ENCODE results near the gene CCDC186.
"Not testable (repeated sequence)": the region's sequence is repeated elsewhere in the genome, so short reads cannot be mapped to it uniquely, and the experiment has no call there.

Gene CCDC186

DNA sequence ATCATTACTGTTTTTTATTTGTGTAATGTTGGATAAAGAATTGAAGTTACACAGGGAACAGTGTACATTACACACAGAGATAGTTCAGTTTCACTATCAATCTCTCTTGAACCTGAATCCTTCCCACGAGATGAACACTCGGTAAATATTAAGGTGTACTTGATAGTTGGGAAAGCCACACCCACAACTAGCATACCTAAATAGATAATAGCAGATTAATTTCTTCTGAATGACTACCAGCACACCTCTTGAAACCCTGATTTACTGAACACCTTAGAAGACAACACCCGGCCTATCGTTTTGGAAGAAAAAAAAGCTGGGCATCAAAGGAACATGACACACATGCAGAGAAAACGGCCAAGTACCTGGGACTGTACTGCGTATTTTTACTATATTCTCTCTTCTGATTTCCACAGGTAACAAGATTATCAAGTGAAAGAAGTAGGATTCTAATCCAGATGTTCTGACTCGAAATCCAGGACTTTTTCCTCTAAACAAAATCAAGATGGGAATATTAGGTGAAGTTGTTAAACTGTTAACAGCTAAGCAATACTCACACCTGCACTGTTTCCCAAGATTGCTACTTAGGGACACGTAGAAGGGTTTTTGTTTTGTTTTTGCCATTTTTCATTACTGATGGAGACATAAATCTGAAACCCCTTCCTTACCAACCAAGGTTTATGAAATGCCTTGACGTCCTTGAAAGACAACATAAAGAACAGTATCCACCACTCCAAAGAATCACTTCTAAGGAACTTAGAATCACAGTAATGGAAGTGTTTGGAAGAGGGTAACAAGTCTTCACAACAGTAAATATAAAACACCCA lies 1.0 kb downstream of the CCDC186 start:
- DNase-seq: no peak

DNA sequence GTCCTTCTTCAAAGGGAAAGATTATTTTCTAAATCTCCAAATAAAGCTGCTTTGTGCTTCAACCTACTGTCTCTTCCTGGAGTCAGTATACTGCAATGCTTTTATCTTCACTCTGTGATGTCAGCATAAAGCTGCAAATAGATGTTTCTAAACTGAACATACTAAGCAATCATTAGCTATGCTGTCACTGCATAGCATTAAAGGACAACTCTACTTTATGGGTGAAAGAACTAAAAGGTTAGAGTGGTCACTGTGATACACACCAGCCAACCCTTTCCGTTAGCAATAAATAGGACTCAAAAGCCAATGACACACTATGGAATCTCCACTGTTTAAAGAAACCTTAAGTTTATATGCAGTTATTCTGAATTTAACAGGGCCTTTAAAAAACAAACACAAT lies 1.8 kb downstream of the CCDC186 start:
- no peak for DNase-seq

DNA sequence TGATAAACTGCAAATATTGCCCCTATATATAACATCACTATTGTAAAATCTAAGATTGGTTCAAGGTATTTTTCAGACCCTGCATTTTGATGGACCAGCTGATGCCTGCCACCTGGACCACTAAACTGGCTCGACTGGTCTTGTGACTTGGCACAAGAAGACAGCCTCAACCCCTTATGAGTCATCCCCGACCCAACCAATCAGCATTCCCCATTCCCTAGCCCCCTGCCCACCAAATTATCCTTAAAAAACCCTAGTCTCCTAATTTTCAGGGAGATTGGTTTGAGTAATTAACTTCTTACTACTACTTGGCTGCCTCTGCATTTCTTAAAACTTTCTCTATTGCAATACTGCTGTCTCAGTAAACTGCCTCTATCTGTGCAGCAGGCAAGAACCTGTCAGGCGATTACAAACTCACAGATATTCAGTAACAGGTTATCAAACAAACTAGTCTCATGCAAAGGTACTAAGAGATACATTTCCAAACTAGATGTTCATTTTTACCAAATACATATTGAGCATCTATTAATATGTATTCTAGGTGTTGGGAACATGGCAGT lies 5.5 kb downstream of the CCDC186 start:
- no peak for DNase-seq

DNA sequence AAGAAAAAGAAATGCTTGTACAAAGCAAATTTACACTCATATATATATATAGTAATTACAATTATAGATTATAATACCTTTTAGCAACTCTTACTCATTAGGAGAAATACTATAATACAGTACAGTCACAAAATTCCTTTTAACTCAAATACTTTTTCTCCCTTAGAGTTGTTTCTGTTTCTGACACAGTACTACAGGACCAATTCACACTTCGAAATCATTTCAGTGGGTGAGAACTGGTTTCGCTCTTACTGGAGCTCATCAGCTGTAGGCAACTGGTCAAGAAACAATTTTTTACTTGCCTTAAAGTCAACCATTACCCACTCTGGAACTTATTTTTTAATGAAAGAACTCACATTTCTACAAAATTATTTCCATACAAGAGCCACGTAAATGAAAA lies 6.0 kb downstream of the CCDC186 start:
- no peak for DNase-seq

DNA sequence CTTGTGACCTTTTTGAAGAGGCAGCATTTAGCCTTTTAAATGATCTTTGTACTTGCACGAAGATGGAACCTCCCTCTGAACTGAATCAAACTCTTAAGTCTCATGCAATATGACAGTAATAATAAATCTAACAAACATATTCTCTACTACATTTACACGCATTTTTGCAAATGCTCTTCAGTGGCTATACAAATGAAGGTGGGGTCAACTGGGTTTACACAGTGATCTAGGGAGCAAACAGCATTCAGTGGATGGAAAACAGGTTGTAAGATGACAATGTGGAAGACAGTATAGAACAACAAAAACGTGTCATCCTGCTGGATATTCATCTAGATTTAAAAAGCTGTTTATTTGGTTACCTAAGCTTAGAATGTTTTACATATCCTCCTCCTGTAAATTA lies 7.5 kb downstream of the CCDC186 start:
- no peak for DNase-seq

DNA sequence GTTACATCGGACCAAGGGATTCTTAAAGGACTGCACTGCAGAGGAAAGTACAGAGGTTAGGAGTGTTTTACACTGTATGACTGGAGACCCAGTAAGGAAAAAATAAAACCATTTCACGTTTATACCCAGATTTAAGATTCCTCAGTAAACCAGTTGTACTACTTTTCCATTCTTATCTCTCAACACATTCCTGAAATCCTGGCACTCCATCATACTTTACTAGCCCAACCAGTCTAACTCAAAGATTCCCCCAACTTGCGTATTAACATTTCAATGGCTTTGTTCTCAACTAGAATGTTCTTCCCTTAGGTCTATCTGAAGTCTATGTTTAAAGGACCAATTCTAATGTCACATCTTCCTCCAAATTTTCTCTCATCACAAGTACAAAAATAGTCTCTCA lies 8.0 kb downstream of the CCDC186 start:
- no peak for DNase-seq

DNA sequence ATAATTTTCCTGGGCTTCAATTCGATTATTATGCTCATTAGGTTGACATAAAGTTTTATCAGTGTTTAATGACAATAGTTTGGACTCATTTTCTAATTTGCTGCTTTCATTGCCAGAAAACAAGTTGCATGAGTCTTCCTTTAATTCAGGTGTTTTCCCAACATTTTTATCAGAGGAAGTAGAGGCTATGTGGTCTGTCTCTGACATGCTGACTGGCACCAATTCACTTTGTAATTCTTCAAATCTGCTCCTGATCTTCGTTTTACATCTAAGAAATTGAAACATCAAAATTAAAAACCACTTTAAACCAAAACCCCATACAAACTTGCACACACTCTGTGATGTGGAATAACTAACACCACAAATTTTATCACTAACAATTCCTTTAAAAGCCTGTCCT lies 10.9 kb downstream of the CCDC186 start:
- no peak for DNase-seq

DNA sequence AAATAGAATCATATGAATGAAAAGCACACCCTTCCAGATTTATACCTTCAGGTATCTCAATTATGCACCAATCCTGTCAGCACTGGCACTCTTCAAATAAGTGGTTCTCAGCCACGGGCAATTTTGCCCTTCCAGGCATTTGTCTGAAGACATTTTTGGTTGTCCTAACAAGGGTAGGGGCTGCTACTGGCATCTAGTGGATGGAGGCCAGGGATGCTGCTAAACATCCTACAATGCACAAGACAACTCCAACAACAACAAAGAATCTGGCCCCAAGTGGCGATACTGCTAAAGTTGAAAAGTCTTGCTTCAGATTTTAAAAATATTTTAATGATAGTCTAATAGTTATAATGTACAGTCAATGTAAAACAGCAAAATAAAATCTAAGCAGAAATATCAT lies 16.1 kb downstream of the CCDC186 start:
- DNase-seq: no peak

DNA sequence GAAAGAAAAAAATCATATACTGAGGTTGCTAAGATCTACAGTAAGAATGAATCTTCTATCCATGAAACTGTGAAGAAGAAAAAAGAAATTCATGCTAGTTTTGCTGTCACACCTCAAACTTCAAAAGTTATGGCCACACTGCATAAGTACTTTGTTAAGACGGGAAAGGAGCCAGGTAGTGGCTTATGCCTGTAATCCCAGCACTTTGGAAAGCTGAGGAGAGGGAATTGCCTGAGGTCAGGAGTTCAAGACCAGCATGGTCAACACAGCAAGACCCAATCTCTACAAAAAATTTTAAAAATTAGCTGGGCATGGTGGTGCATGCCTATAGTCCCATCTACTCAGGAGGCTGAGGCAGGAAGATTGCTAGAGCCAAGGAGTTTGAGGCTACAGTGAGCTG lies 22.1 kb downstream of the CCDC186 start:
- DNase-seq: no peak

DNA sequence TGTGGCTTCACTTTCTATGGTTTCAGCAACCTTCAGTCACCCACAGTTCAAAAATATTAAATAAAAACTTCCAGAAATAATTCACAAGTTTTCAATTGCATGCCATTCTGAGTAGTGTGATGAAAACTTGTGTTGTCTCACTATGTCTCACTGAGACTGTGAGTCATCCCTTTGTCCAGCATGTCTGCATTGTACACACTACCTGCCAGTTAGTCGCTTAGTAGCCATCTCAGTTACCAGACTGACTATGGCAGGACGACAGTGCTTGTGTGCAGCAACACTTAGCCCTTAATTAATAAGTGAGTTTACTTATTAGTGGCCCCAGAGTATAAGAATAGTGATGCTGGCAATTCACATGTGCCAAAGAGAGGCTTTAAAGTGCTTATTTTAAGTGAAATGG lies 22.5 kb downstream of the CCDC186 start:
- DNase-seq: no peak

DNA sequence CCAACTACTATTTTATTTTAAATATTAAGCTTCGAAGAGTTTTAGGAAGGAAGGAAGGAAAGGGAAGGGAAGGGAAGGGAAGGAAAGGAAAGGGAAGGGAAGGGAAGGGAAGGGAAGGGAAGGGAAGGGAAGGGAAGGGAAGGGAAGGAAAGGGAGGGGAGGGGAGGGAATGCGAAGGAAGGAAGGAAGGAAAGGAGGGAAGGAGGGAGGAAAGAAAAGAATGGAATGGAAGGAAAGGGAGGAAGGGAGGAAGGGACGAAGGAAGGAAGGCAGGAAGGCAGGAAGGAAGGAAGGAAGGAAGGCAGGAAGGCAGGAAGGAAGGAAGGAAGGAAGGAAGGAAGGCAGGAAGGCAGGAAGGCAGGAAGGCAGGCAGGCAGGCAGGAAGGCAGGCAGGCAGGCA lies 24.5 kb downstream of the CCDC186 start:
- not testable (repeated sequence) for DNase-seq

DNA sequence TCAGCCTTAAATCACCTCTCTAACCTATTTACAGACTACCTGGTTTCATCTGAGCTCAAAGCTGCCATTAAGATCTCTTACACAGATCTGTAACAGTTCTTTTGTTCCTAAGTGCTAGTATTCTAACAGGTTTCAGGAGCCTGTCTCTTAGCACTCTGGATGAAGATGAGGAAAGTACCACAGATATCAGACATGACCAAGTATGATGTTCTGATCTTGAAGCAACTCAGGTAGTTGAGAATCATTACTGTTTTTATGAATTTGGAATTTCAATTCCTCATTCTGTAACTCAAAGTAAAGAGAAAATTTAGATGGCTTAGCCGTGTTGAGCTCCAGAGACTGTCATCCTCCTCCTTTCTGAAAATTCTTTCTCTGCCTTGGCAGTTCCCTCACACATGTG lies 30.8 kb downstream of the CCDC186 start:
- no peak for DNase-seq

DNA sequence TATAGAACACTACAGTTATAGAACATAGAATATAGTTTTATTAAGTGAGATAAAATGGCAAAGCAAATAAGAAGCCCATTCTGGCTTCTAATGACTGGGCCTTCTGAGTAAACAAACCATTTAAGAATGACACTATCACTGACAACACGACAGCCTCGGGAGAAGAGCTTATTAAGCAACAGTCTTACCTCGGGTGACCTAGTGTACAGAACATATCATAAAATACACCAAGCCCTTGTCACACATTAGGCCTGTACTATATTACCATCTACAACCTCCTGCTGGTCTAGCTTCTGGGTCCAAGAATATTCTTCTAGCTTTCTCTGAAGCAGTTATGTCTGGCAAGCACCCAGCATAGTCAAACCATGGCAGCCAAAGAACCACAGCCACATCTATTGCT lies 32.0 kb downstream of the CCDC186 start:
- DNase-seq: no peak

DNA sequence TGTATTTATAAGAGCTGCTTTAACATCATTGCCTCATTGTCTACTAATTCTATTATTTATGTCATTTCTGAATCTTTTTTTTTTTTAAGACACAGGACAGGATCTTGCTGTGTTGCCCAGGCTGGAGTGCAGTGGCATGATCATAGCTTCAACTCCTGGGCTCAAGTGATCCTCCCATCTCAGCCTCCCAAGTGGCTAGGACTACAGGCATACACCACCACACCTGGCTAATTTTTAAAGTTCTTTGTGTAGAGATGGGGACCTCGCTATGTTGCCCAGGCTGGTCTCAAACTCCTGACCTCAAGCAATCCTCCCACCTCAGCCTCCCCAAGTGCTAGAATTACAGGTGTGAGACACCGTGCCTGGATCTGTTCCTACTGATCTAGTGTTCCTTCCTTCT lies 33.2 kb downstream of the CCDC186 start:
- not testable (repeated sequence) for DNase-seq

DNA sequence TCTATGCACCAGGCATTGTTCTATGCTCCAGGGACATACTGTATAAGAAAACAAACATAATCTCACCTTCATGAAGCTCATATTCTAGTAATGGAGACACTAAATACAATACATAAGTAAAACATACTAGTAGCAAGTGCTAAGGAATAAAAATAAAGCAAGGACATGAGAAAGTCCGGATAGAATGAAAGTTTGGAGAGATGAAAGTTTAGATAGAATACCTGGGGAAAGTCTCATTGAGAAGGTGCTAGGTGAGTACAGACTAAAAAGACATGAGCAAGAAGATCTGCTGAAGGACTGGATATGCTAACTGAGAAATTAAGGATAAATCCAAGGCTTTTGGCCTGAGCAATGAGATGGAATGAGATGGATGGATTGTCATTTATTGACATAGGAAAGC lies 34.0 kb downstream of the CCDC186 start:
- DNase-seq: no peak

DNA sequence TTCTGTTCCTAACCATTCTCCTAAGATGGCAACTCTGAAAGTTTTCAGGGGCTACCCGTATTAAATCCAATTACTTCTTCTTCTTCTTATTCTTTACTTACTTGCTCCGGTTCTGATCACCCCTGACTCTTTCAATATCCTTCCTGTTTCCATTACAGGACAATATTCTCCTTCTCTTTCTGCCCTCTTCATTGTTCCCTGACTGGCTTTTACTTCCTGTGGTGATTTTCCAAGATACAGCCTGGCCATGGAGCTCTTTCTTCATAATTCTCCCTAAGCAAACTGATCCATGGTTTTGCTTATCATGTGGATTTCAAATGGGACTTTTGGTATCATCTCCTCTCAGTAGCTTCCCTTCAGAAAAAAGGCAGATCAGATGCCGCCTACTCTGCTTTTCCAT lies 35.4 kb downstream of the CCDC186 start:
- no peak for DNase-seq

DNA sequence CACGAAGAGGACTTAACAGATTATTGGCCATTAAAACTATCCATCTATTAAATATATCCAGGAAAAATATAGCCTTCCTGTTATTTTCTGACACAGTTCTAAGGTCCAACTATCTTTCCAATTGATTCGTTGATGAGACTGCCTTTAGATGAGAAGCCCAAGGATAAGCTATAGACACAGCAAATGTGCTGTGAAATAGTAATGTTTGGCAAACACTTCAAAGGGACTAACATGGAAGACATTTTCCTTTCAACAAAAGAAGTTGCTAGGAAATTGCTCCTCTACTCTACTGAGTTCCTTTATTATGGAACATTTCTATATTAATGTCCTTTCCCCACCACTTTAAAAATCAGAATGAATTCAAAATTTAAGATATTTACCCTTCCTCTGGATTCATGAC lies 38.5 kb downstream of the CCDC186 start:
- DNase-seq: no peak

DNA sequence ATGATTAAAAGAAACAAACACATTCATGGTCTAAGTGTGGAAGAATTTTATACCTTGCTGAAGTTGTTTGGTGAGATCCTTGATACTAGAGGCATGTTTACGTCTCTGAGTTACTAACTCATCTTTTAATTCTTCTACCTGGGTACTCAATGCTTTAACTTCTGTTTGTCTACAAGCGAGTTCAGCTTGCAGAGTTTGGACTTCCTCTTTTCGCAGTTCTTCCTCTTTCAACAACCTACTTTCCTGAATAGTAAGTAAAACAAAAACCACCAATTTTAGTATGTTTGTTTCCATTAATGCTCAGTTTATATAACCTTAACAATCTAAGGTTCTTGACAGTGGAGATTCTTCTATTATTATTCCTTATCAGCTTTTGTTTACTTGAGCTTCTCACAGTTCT lies 42.9 kb downstream of the CCDC186 start:
- no peak for DNase-seq

DNA sequence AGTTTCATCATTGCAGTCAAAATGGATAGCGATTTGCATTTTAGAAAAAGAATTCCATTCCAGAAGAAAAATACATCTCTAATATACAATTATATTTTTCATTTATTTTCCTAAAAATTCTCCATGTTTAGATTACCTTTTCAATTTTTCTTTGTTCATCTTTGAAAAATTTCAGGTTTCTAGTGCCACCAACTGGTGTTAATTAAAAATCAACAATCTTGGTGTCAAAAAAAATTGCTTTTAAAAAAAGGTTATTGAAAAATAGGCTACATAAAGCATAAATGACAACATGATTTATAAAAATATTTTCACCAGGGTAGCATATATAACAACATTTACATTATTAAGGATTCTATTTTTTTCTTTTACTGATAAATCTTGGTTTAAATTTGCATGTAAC lies 53.0 kb downstream of the CCDC186 start:
- no peak for DNase-seq

DNA sequence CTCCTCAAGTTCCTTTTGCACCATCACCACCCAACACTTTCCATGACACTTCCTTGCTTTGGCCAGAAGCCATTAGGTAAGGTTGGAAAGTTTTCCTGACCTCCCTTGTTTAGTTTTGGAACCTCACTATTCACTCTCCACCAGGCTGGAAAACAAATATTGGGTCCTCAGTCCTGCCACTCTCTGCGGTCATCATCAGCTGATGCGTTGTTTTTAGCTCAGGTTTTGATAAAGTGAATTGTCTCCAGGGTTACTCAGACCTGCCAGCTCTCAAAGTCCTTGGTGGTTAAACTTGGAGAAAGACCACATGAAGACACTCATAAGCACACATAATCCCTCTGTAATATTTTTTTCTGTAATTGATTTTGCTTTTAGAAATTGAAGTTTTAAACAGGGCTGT lies 55.5 kb downstream of the CCDC186 start:
- no peak for DNase-seq

DNA sequence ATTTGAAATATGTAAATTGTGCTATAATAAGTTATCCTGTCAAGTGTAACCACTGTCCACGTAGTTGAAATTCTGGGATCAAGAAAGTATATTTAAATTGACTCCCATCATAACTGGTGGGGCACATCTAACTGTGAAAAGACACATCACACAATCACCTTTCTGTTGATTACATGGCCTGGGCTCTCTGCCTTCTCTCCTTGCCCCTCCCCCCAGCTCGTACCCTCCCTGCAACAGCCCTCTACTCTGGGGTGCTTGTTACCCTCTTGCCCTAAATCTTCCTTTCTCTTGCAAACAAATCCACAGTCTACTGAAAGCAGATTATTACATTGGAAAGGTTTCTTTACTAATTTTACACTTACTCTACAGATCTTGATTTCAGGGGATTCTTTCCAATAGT lies 56.3 kb downstream of the CCDC186 start:
- DNase-seq: no peak

DNA sequence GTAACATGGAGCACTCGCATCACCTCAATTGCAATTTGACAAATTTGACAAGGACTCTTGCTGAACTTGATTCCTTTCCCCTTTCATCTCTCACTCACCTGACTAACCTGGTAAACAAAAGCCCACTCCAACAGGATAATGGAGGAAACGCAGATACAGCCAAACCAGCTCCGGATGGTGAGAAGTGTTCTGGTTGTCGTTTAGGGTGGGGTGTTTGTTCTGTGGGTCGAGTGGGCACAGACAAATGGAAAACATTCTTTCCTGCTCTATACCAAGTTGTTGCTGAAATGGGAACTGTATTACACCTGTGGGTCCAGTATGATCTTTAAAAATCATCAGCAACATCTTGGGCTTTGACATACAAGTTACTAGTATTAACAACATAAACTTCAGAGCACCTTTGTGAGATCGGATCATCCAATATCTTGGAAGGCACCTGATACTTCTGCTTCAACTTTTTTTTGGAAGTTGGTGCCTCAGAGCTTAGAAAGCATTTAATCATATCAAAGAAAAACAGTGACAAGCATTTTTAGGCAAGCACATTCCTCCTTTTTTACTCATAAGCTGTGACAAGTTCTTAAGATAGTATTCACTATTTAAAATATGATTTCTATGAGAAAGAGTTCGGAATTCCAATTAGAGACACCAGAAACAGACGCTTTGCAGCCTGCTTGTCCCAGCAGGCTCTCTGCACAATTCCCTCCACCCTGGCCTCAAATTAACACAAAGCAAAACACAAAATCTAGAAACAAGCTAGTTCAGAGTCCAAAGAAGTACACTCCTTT lies 58.1 kb downstream of the CCDC186 start:
- DNase-seq: no peak

DNA sequence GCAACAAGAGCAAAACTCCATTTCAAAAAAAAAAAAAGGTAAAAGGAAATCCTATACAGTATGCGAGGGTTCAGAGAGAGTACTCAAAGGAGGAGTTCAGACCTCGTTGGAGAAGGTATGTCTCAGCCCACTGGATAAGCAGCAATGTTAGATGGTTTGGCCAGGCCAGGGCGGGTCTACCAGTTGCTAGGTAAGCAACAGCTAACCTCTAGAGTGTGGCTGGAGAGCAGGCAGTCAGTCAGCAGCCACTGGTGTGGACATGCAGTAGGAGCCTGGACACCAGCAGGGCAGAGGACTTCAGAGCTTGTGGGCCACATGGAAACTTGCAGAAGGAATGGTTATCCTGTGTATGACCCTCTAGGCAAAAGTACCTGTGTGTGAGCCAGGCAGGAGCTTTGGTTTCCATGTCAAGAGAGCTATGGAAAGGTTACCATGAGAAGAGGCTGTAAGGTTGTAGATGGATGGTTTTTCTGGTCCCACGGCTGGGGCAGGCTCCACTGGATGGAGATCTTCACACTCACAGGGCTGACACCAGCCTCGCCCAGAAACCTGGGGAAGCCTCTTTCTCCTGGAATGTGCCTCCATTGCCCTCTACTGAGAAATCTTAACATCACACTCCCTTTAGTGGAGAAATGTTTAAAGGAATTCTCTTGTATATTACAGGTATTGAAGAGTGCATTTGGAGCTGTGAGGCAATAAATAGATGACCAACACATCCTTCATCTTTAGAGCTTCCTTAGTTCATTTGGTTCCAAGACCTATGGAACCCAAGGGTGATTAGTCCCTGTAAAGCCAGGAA lies 63.6 kb downstream of the CCDC186 start:
- no peak for DNase-seq

All from activated CD8-positive, alpha-beta memory T cell treated with anti-CD3 and anti-CD28 coated beads, Interleukin-2, amount 50 U/mL, for 48 hours (primary cell).